Loucy (cell line): ENCODE measurements around the gene ALDH1L1.

Experiments
- CTCF ChIP-seq: fragments of 200-600 bp; sonication (generic); conservative IDR thresholded peaks from 2 replicates; pipeline ENCODE4 v1.5.1; 2014; ENCODE audit warnings: mild to moderate bottlenecking, antibody characterized with exemption, low read length
- EZH2phosphoT487 ChIP-seq: fragments of 200-600 bp; IDR thresholded peaks from 2 replicates; pipeline ENCODE4 v1.6.1; 2018; ENCODE audit warnings: antibody characterized with exemption, mild to moderate bottlenecking, moderate library complexity, borderline replicate concordance

- TF ChIP-seq CTCF (no peak), EZH2phosphoT487 (no peak)
Observed at GRCh38 chr3:126121632-126122031, 58.8 kb downstream of the ALDH1L1 start.
